HG03159 (cell line): ENCODE data around the gene ENKUR.
"Not testable (repeated sequence)": the region's sequence is repeated elsewhere in the genome, so short reads cannot be mapped to it uniquely, and the experiment has no call there.

Source experiments
- ATAC-seq: cut with Tn5 transposase; IDR thresholded peaks from one replicate; pipeline ENCODE4 v1.9.1; 2021; ENCODE audit warnings: mild to moderate bottlenecking, moderate library complexity; ENCODE audit not compliant: unreplicated experiment

The ENKUR gene

GRCh38 chr10:25024528-25024927 is 8.6 kb upstream of the ENKUR start:
- no peak for ATAC-seq

- ATAC-seq, result no peak
Observed at GRCh38 chr10:25023278-25023677, 7.3 kb upstream of the ENKUR start.

DNA sequence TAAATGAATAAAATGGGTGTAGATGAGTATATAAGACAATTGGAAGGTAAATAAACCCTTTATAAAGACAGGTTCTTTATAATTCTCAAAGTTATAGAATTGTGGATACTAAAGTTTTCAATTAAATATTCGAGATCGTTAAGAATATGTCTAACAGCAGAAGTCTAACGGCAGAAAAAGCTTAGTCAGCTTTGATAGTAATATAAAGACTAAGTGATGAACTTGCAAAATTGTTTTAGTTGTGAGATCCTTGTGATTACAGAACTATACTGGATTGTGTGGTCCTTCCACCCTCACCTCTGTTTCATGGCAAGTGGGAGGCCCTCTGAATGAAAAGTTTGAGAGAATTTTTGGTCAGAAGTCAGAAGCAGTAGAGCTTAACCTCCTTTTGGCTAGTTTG is 2.7 kb upstream of the ENKUR start:
- ATAC-seq, result no peak

DNA sequence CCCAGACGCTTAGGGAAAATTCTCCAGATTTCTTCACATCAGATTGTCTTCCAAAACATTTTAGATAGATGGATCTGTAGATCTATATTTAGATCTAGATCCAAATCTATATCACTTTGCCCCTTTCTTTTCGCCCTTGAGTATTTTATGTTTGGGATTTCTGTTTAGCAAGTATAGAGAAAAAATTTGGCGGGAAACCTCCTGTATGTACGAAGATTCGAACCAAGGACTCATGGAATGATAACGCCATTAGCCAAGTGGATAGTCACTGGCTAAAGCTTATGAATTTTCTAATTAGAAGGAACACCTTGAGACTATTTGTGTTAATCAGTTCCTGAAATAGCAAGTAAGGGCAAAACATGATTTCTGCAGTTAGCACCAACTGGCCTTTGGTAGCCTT is 1.7 kb upstream of the ENKUR start:
- no peak for ATAC-seq

- ATAC-seq, result no peak
Observed at GRCh38 chr10:25017154-25017590, 1.2 kb upstream of the ENKUR start.

GRCh38 chr10:25016376-25017153 is 607 bp upstream of the ENKUR start, which contains the start of gene THNSL1:
Gene THNSL1 (plus strand): TSS chr10:25016612. CDS start chr10:25023224, 6,612 bp downstream.
- peak; percentile 98 for ATAC-seq

- no peak for ATAC-seq
Observed at GRCh38 chr10:25014579-25014978, 1.4 kb downstream of the ENKUR start.

DNA sequence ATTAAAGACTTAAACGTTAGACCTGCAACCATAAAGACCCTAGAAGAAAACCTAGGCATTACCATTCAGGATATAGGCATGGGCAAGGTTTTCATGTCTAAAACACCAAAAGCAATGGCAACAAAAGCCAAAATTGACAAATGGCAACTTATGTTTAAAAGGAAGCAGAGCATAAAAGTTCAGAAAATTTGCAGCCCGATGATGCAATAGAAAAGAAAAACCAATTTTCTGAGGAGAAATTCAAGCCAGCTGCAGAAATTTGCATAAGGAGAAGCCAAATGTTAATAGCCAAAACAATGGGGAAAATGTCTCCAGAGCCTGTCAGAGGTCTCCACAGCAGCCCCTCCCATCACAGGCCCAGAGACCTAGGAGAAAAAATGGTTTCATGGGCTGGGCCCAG is 4.4 kb downstream of the ENKUR start:
- ATAC-seq, result not testable (repeated sequence)

- no peak for ATAC-seq
Observed at GRCh38 chr10:24998044-24998443, 17.9 kb downstream of the ENKUR start.

- no peak for ATAC-seq
Observed at GRCh38 chr10:24995072-24995471, 20.9 kb downstream of the ENKUR start.

GRCh38 chr10:24993237-24993958 is 22.6 kb downstream of the ENKUR start:
- no peak for ATAC-seq

DNA sequence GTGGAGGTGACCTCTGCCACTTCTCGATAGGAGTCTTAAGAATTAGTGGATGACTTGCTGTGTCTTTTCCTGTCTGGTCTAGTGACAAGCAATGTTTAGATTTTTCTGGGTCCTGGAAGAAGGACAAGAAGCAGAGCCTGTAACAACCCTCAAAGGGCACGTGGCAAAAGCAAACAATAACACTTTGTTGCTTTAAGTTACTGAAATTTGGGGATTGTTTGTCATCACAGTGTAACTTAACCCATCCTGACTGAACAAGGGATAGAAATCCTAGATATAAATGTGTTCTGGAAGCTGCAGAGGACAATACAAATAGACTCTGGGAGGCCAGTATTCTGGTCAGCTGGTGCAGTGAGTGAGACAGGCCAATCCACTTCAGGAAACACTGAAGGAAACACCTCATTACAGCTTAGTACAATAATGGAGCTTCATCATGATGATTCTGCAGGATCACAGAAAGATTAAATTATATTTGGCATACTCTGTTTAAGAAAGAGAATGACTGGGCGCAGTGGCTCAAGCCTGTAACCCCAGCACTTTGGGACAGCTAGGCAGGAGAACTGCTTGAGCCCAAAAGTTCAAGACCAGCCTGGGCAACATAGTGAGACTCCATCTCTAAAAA is 23.3 kb downstream of the ENKUR start:
- no peak for ATAC-seq

- no peak for ATAC-seq
Observed at GRCh38 chr10:24991298-24991697, 24.7 kb downstream of the ENKUR start.

- no peak for ATAC-seq
Observed at GRCh38 chr10:24989867-24990266, 26.1 kb downstream of the ENKUR start.

GRCh38 chr10:24988831-24989640 is 26.9 kb downstream of the ENKUR start:
- no peak for ATAC-seq

GRCh38 chr10:24984906-24985305 is 31.1 kb downstream of the ENKUR start:
- no peak for ATAC-seq

GRCh38 chr10:24983946-24984345 is 32.0 kb downstream of the ENKUR start:
- ATAC-seq, result no peak

DNA sequence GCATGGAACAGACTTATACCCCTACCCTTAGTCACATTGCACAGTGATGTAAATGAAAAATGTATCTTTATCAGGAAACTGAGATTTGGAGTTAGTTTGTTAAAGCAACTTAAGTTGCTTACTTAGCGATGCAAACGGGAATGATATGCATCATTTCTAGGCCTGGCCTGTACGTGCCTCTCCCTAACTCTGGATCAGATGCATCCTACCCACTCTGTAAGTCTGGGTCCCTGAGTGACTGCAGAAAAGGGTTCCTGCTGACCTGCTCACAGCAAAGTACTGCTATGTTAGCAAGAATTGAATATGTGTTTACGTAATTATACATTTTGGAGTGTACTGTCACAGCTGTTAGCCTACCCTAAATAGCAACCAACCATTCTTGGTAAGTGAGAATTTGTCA is 32.8 kb downstream of the ENKUR start:
- no peak for ATAC-seq

DNA sequence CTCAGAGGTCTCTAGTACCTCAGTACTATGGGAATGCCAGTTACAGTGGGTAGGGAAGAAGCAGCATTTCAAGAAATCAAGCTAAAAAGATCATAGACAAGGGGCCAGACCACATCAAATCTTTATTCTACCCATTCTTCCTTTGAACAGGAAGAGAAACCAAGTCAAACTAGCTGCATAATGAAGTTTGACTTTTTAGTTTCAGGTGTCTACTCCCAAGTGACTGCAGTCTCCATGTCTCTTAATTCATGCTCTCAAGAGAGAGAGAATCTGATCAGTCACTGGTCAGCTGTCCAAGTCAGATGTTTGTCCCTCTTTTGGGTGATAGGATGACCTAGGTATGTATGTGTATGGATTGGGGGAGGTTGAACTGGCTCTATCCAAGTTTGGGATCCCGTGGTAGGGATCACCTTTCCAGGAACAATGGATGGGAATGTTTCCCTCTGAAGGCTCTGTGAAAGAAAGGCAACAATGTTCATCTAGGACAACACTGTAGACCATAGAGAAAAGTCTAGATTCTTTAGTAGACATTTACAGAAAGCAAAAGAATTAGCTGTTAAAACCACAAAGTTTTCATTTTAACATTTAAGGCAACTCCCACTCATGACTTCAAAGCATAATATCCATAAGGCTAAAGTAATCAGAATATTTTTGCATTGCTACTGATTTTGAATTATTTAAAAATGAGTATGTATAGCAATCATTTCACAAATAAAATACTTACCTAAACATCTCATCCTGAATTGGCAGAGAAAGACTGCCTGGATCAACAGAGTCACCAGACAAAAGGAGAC is 33.4 kb downstream of the ENKUR start:
- no peak for ATAC-seq

GRCh38 chr10:24981161-24981710 is 34.7 kb downstream of the ENKUR start:
- ATAC-seq, result no peak
